Uterus (tissue), 2 donors: ENCODE results near the gene ACTR8.

Source experiments
- POLR2A ChIP-seq, 2 donors: fragments of 450-650 bp; IDR thresholded peaks; one replicate each; pipeline ENCODE4 v1.6.1; 2016; ENCODE audit warnings: antibody characterized with exemption in 2 of 2, mild to moderate bottlenecking in 1 of 2, moderate library complexity in 1 of 2
- TF ChIP-seq, protein P1 (sequence below), 4 experiments: fragments of 200-600 bp in 2 of 4; fragments of 450-650 bp in 2 of 4; sonication (generic) in 2 of 4; IDR thresholded peaks; one replicate each; pipeline ENCODE4 v1.5.1; 2016 to 2019; ENCODE audit warnings: antibody characterized with exemption in 4 of 4, mild to moderate bottlenecking in 2 of 4, moderate library complexity in 1 of 4

- TF ChIP-seq, protein P1, sequence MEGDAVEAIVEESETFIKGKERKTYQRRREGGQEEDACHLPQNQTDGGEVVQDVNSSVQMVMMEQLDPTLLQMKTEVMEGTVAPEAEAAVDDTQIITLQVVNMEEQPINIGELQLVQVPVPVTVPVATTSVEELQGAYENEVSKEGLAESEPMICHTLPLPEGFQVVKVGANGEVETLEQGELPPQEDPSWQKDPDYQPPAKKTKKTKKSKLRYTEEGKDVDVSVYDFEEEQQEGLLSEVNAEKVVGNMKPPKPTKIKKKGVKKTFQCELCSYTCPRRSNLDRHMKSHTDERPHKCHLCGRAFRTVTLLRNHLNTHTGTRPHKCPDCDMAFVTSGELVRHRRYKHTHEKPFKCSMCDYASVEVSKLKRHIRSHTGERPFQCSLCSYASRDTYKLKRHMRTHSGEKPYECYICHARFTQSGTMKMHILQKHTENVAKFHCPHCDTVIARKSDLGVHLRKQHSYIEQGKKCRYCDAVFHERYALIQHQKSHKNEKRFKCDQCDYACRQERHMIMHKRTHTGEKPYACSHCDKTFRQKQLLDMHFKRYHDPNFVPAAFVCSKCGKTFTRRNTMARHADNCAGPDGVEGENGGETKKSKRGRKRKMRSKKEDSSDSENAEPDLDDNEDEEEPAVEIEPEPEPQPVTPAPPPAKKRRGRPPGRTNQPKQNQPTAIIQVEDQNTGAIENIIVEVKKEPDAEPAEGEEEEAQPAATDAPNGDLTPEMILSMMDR (IDR thresholded peaks at IDR 0.05), result peak in 2 of 4 experiments; percentile 21 to 50
- no peak for TF ChIP-seq POLR2A (IDR thresholded peaks at IDR 0.05)
Observed at GRCh38 chr3:53842436-53843194, 39.3 kb downstream of the ACTR8 start.
